Pancreas (tissue), 10 donors: ENCODE results near the gene QKI. TPM values are rescaled to one million over a fixed set of nuclear protein-coding genes. Genes with fewer than 3 reads are reported as not detected.

Experiments
- ATAC-seq, 4 donors: fragments of 200-7000 bp; cut with Tn5 transposase; one replicate each; pipeline versions ENCODE4 v1.8.0 to v1.9.1; 2020; ENCODE audit warnings: mild to moderate bottlenecking in 4 of 4, moderate library complexity in 4 of 4
- DNase-seq, 6 donors: peaks; one replicate each; pipeline ENCODE4 v3.0.0-alpha.2; 2020
- FAIRE-seq: peaks from 2 replicates; lab custom pipeline; 2012; peaks lifted over from hg19 to GRCh38; lab: Jason Lieb, UNC
- H3K27ac ChIP-seq, 4 donors: fragments of 200-600 bp; sonication (generic); 1 replicate in 3 of 4; 2 replicates in 1 of 4; pipeline versions ENCODE4 v1.5.0 to v1.8.0; 2020
- H3K27me3 ChIP-seq, 4 donors: fragments of 200-600 bp; one replicate each; pipeline ENCODE4 v1.8.0; 2021
- H3K36me3 ChIP-seq, 3 donors: fragments of 200-600 bp; sonication (generic) in 1 of 3; one replicate each; pipeline versions ENCODE4 v1.5.0 to v1.8.0; 2020 to 2021
- H3K4me1 ChIP-seq, 3 donors: fragments of 200-600 bp; one replicate each; pipeline ENCODE4 v1.8.0; 2021
- H3K4me3 ChIP-seq, 4 donors: fragments of 200-600 bp; sonication (generic) in 2 of 4; one replicate each; pipeline versions ENCODE4 v1.5.0 to v1.8.0; 2020 to 2021
- H3K9me3 ChIP-seq, 4 donors: fragments of 200-600 bp; one replicate each; pipeline ENCODE4 v1.8.0; 2021
- WGBS, 2 donors: extraction: QIAGEN DNeasy Blood & Tissue Kit; methylation state at CpG; one replicate each; pipeline ENCODE4 v1.1.7; 2013; 5-methylcytosine and 5-hydroxymethylcytosine counted together
- intact Hi-C, 3 donors: fragments of 100-400 bp; cut with DNase I; formaldehyde crosslinking; loops; one replicate each; pipeline versions ENCODE4 v1.11.1 to v1.14.2; 2022
- polyA plus RNA-seq, 2 donors: library from polyadenylated mRNA; stranded (reverse); fragments of 200-250 nt; gene quantifications; one replicate each; pipeline ENCODE4 v1.2.3, GENCODE V29; 2013
- total RNA-seq, 6 donors: library from RNA; stranded (reverse); fragmentation: NEBNext Ultra II Directional in 4 of 6; extraction: Animal tissue kit (Norgen Biotek cat#: 25700) in 4 of 6; gene quantifications; one replicate each; pipeline versions ENCODE4 v1.2.1 to v1.2.4, GENCODE V29; 2021 to 2023
- TF ChIP-seq, protein P1 (sequence below), 4 donors: fragments of 200-600 bp; sonication (generic) in 3 of 4; IDR thresholded peaks; one replicate each; pipeline versions ENCODE4 v1.5.0 to v1.8.0; 2021; ENCODE audit warnings: antibody characterized with exemption in 4 of 4
- donor health status: healthy with polysubstance abuse.
- donor health status: DM: no; HTN: no; CAD: no; lungs with moderate emphysema.
- donor health status: DM: no; HTN: no; CAD: no.
- donor health status: control.
- donor health status: control.
- donor health status: Bipolar disorder and iron deficiency.
- donor health status: DM: yes; HTN: yes; CAD: no.
- donor health status: DM: no; HTN: no; CAD: no.
- donor health status: DM: no; HTN: no; CAD: no.
- donor health status: DM: yes; HTN: yes; CAD: no.

The QKI gene
- total and polyA plus RNA-seq, 8 donors: 9.0 to 52.6 (median 21.6) TPM

DNA sequence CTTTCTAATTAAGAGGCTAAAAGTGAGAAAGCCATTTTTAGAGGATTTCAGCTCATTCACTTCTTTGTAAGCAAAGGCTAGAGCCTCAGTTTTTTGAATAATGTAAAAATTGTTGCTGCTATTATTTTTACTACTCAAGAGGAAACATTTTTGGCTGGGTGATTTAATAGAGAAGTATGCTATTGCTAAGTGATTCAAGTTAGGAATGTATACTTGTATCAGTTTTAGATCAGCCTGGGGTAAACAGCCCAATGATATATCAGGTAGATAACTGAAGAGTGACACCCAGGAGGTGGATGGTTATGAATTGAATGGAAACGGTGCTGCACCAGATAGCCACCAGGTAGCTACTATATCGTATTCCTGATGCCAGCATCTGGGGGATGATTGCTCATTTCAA, 9.2 kb downstream of the QKI start:
- WGBS, 2 donors: 51 to 54% methylated on average over 2 of the region's 2 CpGs
- Histone ChIP-seq H3K4me1 (peaks cover 7 to 50% (median 45%) of the 10 kb centered on the region in 3 donors), H3K9me3 (no peaks in the 10 kb centered on the region), H3K27ac (no peak overlapping the region), H3K36me3 (no peaks in the 10 kb centered on the region), H3K27me3 (no peaks in the 10 kb centered on the region), H3K4me3 (no peak overlapping the region)
- TF ChIP-seq, protein P1, sequence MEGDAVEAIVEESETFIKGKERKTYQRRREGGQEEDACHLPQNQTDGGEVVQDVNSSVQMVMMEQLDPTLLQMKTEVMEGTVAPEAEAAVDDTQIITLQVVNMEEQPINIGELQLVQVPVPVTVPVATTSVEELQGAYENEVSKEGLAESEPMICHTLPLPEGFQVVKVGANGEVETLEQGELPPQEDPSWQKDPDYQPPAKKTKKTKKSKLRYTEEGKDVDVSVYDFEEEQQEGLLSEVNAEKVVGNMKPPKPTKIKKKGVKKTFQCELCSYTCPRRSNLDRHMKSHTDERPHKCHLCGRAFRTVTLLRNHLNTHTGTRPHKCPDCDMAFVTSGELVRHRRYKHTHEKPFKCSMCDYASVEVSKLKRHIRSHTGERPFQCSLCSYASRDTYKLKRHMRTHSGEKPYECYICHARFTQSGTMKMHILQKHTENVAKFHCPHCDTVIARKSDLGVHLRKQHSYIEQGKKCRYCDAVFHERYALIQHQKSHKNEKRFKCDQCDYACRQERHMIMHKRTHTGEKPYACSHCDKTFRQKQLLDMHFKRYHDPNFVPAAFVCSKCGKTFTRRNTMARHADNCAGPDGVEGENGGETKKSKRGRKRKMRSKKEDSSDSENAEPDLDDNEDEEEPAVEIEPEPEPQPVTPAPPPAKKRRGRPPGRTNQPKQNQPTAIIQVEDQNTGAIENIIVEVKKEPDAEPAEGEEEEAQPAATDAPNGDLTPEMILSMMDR (IDR thresholded peaks at IDR 0.05): no peak
- FAIRE-seq (no peak), DNase-seq (no peak), ATAC-seq (no peak)
- intact Hi-C loops: loop anchor here in 1 of 3 donors (10.0 kb wide), 1 partner anchor 531 kb away; no protein-coding TSS in a partner anchor

DNA sequence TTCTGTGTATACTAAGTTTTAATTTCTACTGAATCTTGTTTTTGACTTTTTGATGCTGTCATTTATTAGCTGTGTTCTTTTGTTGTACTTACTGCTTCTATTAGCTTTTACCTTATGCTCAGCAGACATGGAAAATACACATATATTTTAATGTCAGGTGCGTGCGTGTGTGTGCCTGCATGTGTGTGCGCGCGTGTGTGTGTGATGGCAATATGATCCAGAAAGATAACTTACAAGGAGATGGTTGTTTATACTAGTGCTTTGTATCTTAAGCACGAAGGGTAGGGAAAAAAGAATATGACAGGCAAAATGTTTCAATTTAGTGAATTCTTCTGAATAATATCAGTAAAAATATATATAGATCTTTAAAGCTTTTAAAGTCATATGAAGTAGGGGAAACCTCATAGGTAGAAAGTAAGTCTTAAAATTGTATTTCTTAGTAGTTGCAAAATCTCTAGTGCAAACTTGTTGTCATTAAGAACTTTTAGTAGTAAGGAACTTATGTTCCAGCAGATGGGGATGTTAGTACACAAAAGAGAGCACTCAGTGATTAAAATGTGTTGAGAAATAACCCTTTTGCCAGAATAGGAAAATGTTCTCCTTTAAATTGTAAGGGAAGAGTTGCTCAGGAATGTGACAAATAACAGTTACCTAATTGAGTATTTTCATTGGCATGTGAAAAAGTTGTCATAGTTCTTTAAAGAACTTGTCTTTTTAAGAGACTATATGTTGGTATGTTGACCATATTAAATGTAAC, 13.2 kb downstream of the QKI start:
- FAIRE-seq (peak; percentile 65), DNase-seq (no peak), ATAC-seq (peak; percentile 58 to 84 (median 78))
- no peak overlapping the region for H3K4me3 ChIP-seq
- intact Hi-C loops: loop anchor here in 1 of 3 donors (10.0 kb wide), 1 partner anchor 527 kb away; no protein-coding TSS in a partner anchor
- TF ChIP-seq, protein P1 (IDR thresholded peaks at IDR 0.05): peak in 3 of 4 donors; percentile 9 to 18 (median 13)
- no peaks in the 10 kb centered on the region for H3K9me3 ChIP-seq
- 48 to 60% methylated on average over 6 of the region's 6 CpGs for WGBS, 2 donors
- no peak overlapping the region for H3K27ac ChIP-seq
- H3K27me3 ChIP-seq: no peaks in the 10 kb centered on the region
- H3K36me3 ChIP-seq: no peaks in the 10 kb centered on the region
- peaks cover 17 to 40% (median 39%) of the 10 kb centered on the region in 3 donors for H3K4me1 ChIP-seq

DNA sequence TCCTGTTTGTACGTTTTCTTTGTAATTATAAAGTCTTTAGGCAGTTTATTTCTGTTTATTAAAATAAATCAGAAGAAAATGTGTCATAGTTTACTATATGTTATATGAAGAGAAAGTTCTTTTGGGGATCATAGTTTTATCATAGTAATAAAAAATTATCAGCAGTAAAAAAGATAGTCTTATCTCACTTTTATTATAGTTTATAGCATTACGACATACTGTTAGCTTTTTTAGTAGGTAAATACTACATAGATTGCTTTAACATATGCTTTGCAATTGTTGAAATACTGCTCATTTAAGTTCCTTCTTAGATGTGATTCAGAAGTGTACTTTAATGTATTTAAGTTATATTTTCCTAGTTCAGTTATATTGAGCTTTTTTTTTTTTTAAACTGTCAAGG, 13.9 kb downstream of the QKI start:
- no peaks in the 10 kb centered on the region for H3K9me3 ChIP-seq
- peaks cover 17 to 40% (median 39%) of the 10 kb centered on the region in 3 donors for H3K4me1 ChIP-seq
- FAIRE-seq (peak; percentile 54), ATAC-seq (no peak), DNase-seq (no peak)
- WGBS, 2 donors: 36 to 38% methylated on average over 2 of the region's 2 CpGs
- H3K4me3 ChIP-seq: no peak overlapping the region
- intact Hi-C loops: loop anchor here in 1 of 3 donors (10.0 kb wide), 1 partner anchor 526 kb away; no protein-coding TSS in a partner anchor
- no peaks in the 10 kb centered on the region for H3K27me3 ChIP-seq
- H3K36me3 ChIP-seq: no peaks in the 10 kb centered on the region
- TF ChIP-seq, protein P1 (IDR thresholded peaks at IDR 0.05): no peak
- no peak overlapping the region for H3K27ac ChIP-seq

DNA sequence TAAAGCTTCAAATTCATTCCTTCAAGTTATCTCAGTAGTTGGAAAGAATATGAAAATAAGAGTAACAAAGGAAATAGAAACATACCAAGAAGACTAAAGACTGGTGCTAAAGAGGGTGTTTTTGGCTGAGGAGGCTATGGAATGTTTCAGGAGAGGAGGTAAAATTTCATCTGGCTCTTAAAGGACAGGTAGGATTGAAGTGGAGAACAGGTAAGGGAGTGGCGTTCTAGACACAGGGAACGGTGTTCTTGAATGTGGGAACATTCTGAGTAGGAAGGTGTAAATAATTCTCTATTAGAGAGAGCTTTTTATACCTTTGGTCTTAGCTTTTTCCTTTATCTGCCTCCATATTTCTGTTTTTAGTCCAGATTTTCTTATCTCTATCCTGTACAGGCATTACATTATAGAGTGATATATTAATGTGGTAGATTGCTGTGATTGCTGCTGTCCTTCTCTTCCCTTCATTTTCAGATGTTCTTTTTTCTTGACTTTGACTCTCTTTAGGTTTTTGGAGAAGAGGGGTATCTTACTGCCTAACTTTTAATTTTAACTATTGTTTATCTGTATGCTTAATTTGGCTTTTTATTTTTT, 15.4 kb downstream of the QKI start:
- TF ChIP-seq, protein P1 (IDR thresholded peaks at IDR 0.05): no peak
- Histone ChIP-seq H3K4me3 (no peak overlapping the region), H3K9me3 (no peaks in the 10 kb centered on the region), H3K27me3 (no peaks in the 10 kb centered on the region), H3K4me1 (peaks cover 17 to 41% (median 40%) of the 10 kb centered on the region in 3 donors), H3K36me3 (no peaks in the 10 kb centered on the region), H3K27ac (no peak overlapping the region)
- intact Hi-C loops: loop anchor here in 1 of 3 donors (10.0 kb wide), 2 partner anchors 125 to 525 kb away; no protein-coding TSS in a partner anchor
- 88 to 94% methylated on average over 2 of the region's 2 CpGs for WGBS, 2 donors
- ATAC-seq (no peak), DNase-seq (no peak), FAIRE-seq (no peak)
